GM12892 (cell line): Measurements from ENCODE around the gene CTDP1.

ENCODE experiments used
- POLR2A ChIP-seq: IDR thresholded peaks from 2 replicates; pipeline ENCODE4 v1.6.1; 2011; ENCODE audit warnings: low read depth, low read length, control low read depth
- POLR2AphosphoS5 ChIP-seq: IDR thresholded peaks from 2 replicates; pipeline ENCODE4 v1.6.1; 2011; ENCODE audit warnings: low read depth, low read length, control low read depth
- TAF1 ChIP-seq: IDR thresholded peaks from 2 replicates; pipeline ENCODE4 v1.6.1; 2011; ENCODE audit warnings: low read depth, mild to moderate bottlenecking, control low read depth, low read length, borderline replicate concordance

DNA sequence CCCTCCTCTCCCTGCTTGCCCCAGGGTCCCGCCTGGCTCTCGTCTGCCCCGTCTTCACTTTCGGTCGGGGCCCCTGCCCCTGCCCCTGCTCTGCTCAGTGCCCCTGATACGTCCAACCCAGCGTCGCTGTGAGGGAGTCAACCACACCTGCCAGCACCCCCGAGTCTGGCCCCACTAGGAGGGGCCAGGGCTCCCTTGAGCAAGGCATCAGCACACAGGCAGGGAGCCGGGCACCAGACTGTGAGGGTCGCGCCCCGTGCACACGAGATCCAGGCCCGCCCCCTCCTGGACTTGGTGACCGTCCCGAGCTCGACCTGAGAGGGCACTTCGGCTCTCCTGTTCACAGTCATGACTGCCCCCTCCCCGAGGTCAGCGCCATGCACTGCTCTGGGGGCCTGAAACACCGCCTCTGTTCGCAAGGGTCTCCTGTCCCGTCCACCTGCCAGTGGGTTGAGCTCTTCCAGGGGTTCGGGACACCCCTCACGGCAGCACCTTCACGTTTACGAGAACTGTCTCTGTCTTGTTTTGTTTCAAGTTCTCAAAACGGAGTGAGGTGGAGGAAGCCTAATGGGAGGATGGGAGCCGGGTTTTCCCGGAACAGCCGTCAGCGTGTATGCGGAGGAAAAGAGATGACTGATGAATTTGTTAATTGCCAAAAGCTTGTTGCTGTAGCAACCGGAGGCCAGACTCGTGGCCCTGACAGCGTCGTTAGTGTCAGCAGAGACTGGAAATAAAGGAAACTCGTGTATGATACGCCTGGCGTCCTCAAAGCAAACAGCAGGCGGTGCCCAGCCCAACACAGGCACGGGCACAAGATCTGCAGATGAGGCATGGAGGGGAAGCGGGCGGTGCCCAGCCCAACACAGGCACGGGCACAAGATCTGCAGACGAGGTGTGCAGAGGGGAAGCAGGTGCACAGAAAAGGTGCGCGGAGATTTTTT, 69.9 kb downstream of the CTDP1 start:
- TF ChIP-seq POLR2AphosphoS5 (no peak), POLR2A (no peak), TAF1 (no peak)
